Trophoblast cell (in vitro differentiated cells and primary cell): ENCODE data around the gene SCP2.

Source experiments
- DNase-seq, 2 donors: peaks; one replicate each; pipeline ENCODE4 v3.0.0-alpha.2; 2016
- H2AFZ ChIP-seq: 2 replicates; pipeline ENCODE4 v1.6.1; 2013; ENCODE audit warnings: low read length, moderate library complexity, mild to moderate bottlenecking; ENCODE audit not compliant: insufficient read depth, poor library complexity
- H2AK5ac ChIP-seq: 2 replicates; pipeline ENCODE4 v1.6.1; 2013; ENCODE audit warnings: mild to moderate bottlenecking, low read length
- H2BK120ac ChIP-seq: 2 replicates; pipeline ENCODE4 v1.6.1; 2013; ENCODE audit warnings: low read length, mild to moderate bottlenecking, moderate library complexity; ENCODE audit not compliant: insufficient read depth, poor library complexity
- H2BK12ac ChIP-seq: 2 replicates; pipeline ENCODE4 v1.6.1; 2013; ENCODE audit warnings: mild to moderate bottlenecking, low read length, moderate library complexity
- H2BK5ac ChIP-seq: 2 replicates; pipeline ENCODE4 v1.6.1; 2013; ENCODE audit warnings: low read length, low read depth, moderate library complexity, mild to moderate bottlenecking; ENCODE audit not compliant: poor library complexity
- H3K14ac ChIP-seq: 2 replicates; pipeline ENCODE4 v1.6.1; 2013; ENCODE audit warnings: mild to moderate bottlenecking, low read length
- H3K18ac ChIP-seq: 2 replicates; pipeline ENCODE4 v1.6.1; 2013; ENCODE audit warnings: mild to moderate bottlenecking, low read length
- H3K23ac ChIP-seq: 2 replicates; pipeline ENCODE4 v1.6.1; 2013; ENCODE audit warnings: low read length
- H3K27ac ChIP-seq: 2 replicates; pipeline ENCODE4 v1.5.1; 2013; ENCODE audit warnings: low read depth, mild to moderate bottlenecking, inconsistent platforms, low read length, moderate library complexity
- H3K27me3 ChIP-seq: 2 replicates; pipeline ENCODE4 v1.6.1; 2013; ENCODE audit warnings: inconsistent platforms, mild to moderate bottlenecking, low read length, moderate library complexity; ENCODE audit not compliant: insufficient read depth
- H3K36me3 ChIP-seq, 2 experiments: 1 replicate in 1 of 2; 2 replicates in 1 of 2; pipeline ENCODE4 v1.6.1; 2013; ENCODE audit warnings: low read length in 2 of 2, mild to moderate bottlenecking in 2 of 2, moderate library complexity in 1 of 2; ENCODE audit not compliant: insufficient read depth in 2 of 2, control insufficient read depth in 1 of 2
- H3K4ac ChIP-seq: 2 replicates; pipeline ENCODE4 v1.6.1; 2013; ENCODE audit warnings: low read depth, mild to moderate bottlenecking, low read length, moderate library complexity
- H3K4me1 ChIP-seq, 2 experiments: 1 replicate in 1 of 2; 2 replicates in 1 of 2; pipeline ENCODE4 v1.6.1; 2013; ENCODE audit warnings: low read length in 2 of 2, mild to moderate bottlenecking in 2 of 2, moderate library complexity in 1 of 2; ENCODE audit not compliant: insufficient read depth in 2 of 2, control insufficient read depth in 1 of 2
- H3K4me2 ChIP-seq: 2 replicates; pipeline ENCODE4 v1.6.1; 2013; ENCODE audit warnings: inconsistent platforms, mild to moderate bottlenecking, low read length, moderate library complexity
- H3K4me3 ChIP-seq: 2 replicates; pipeline ENCODE4 v1.5.1; 2013; ENCODE audit warnings: mild to moderate bottlenecking, low read depth, low read length, inconsistent platforms
- H3K79me1 ChIP-seq: one replicate; pipeline ENCODE4 v1.6.1; 2013; ENCODE audit warnings: low read length
- H3K79me2 ChIP-seq: 2 replicates; pipeline ENCODE4 v1.6.1; 2013; ENCODE audit warnings: low read length, mild to moderate bottlenecking; ENCODE audit not compliant: control insufficient read depth, insufficient read depth, poor library complexity
- H3K9ac ChIP-seq: 2 replicates; pipeline ENCODE4 v1.6.1; 2013; ENCODE audit warnings: mild to moderate bottlenecking, low read length
- H3K9me3 ChIP-seq: 2 replicates; pipeline ENCODE4 v1.6.1; 2013; ENCODE audit warnings: low read depth, mild to moderate bottlenecking, control low read depth, inconsistent platforms, low read length; ENCODE audit not compliant: insufficient read depth
- H4K12ac ChIP-seq: 2 replicates; pipeline ENCODE4 v1.6.1; 2013; ENCODE audit warnings: low read depth, mild to moderate bottlenecking, low read length, moderate library complexity
- H4K8ac ChIP-seq: 2 replicates; pipeline ENCODE4 v1.6.1; 2013; ENCODE audit warnings: low read depth, mild to moderate bottlenecking, low read length, moderate library complexity
- H4K91ac ChIP-seq: one replicate; pipeline ENCODE4 v1.6.1; 2013; ENCODE audit warnings: low read depth, mild to moderate bottlenecking, low read length, moderate library complexity
- WGBS: extraction: QIAGEN DNeasy Blood & Tissue Kit; methylation state at CpG from one replicate; pipeline ENCODE4 v1.1.7; 2013; ENCODE audit warnings: missing lambda C conversion rate; ENCODE audit not compliant: insufficient read length, insufficient coverage; ENCODE audit errors: extremely low coverage; 5-methylcytosine and 5-hydroxymethylcytosine counted together

The SCP2 gene

GRCh38 chr1:53057127-53057526, 130.1 kb downstream of the SCP2 start:
- H2AFZ ChIP-seq: no peak overlapping the region
- no peak overlapping the region for H4K8ac ChIP-seq
- H2BK12ac ChIP-seq: no peak overlapping the region
- H3K18ac ChIP-seq: no peak overlapping the region
- no peak overlapping the region for H3K27ac ChIP-seq
- H4K91ac ChIP-seq: no peak overlapping the region
- no peaks in the 10 kb centered on the region for H3K79me2 ChIP-seq
- H3K23ac ChIP-seq: no peak overlapping the region
- no peak overlapping the region for H3K4ac ChIP-seq
- no peak overlapping the region for H4K12ac ChIP-seq
- H2AK5ac ChIP-seq: no peak overlapping the region
- no peak for DNase-seq
- peaks cover 4% of the 10 kb centered on the region for H3K9me3 ChIP-seq
- WGBS: no CpG with 5 or more reads among the region's 2 CpGs
- H2BK5ac ChIP-seq: no peak overlapping the region
- no peaks in the 10 kb centered on the region for H3K36me3 ChIP-seq
- no peak overlapping the region for H3K14ac ChIP-seq
- no peaks in the 10 kb centered on the region for H3K79me1 ChIP-seq
- peaks cover 24% of the 10 kb centered on the region for H3K27me3 ChIP-seq
- no peak overlapping the region for H3K4me2 ChIP-seq
- peaks cover 0 to under 1% of the 10 kb centered on the region in 2 experiments for H3K4me1 ChIP-seq
- no peak overlapping the region for H2BK120ac ChIP-seq
- no peak overlapping the region for H3K4me3 ChIP-seq
- H3K9ac ChIP-seq: no peak overlapping the region

DNA sequence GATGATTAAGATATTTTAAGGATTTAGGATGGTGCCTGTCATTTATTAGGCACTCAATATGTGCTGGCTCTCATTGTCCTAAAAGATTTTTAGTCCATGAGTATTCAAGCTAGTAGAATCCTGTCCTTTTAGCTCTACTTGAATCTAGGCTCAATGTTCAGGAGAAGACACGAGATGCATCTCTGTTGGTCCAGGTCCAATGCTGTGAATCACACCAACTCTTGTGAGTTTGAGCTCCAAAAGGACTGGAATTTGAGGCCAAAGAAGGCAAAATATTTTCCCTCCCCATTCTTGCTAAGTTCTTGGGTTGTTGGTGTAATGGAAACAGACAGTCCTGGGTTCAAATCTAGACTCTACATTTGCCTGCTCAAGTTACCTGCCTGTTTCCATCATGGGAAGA, 133.5 kb downstream of the SCP2 start:
- no peaks in the 10 kb centered on the region for H3K79me1 ChIP-seq
- H3K27ac ChIP-seq: no peak overlapping the region
- H2AFZ ChIP-seq: no peak overlapping the region
- no peak overlapping the region for H3K23ac ChIP-seq
- no peaks in the 10 kb centered on the region for H3K79me2 ChIP-seq
- peaks cover 7% of the 10 kb centered on the region for H3K9me3 ChIP-seq
- no peak overlapping the region for H2AK5ac ChIP-seq
- no peak overlapping the region for H3K4ac ChIP-seq
- no peak overlapping the region for H3K14ac ChIP-seq
- H2BK5ac ChIP-seq: no peak overlapping the region
- no peaks in the 10 kb centered on the region for H3K36me3 ChIP-seq
- H2BK12ac ChIP-seq: no peak overlapping the region
- H3K18ac ChIP-seq: no peak overlapping the region
- H3K4me2 ChIP-seq: no peak overlapping the region
- no peak overlapping the region for H2BK120ac ChIP-seq
- H3K4me3 ChIP-seq: no peak overlapping the region
- no CpG with 5 or more reads among the region's 1 CpG for WGBS
- no peak for DNase-seq
- peaks cover 8 to 9% of the 10 kb centered on the region in 2 experiments for H3K4me1 ChIP-seq
- H4K8ac ChIP-seq: no peak overlapping the region
- H4K91ac ChIP-seq: no peak overlapping the region
- H4K12ac ChIP-seq: no peak overlapping the region
- H3K27me3 ChIP-seq: peaks cover 47% of the 10 kb centered on the region
- H3K9ac ChIP-seq: no peak overlapping the region

- Histone ChIP-seq H3K18ac (no peak overlapping the region), H4K8ac (no peak overlapping the region), H3K27ac (no peak overlapping the region), H4K91ac (no peak overlapping the region), H3K36me3 (no peaks in the 10 kb centered on the region), H2AFZ (no peak overlapping the region), H3K4me3 (peak overlapping the region; percentile 12), H3K9me3 (peaks cover 7% of the 10 kb centered on the region), H3K4me2 (peak overlapping the region; percentile 71), H2BK12ac (no peak overlapping the region), H3K23ac (no peak overlapping the region), H3K9ac (no peak overlapping the region), H3K14ac (no peak overlapping the region), H3K4me1 (peaks cover 8 to 9% of the 10 kb centered on the region in 2 experiments), H4K12ac (no peak overlapping the region), H2BK120ac (no peak overlapping the region), H2AK5ac (no peak overlapping the region), H3K79me2 (no peaks in the 10 kb centered on the region), H2BK5ac (no peak overlapping the region), H3K79me1 (no peaks in the 10 kb centered on the region), H3K4ac (no peak overlapping the region), H3K27me3 (peaks cover 47% of the 10 kb centered on the region)
- no CpG with 5 or more reads among the region's 19 CpGs for WGBS
- DNase-seq: no peak
Observed at GRCh38 chr1:53061123-53061858, 134.2 kb downstream of the SCP2 start.

DNA sequence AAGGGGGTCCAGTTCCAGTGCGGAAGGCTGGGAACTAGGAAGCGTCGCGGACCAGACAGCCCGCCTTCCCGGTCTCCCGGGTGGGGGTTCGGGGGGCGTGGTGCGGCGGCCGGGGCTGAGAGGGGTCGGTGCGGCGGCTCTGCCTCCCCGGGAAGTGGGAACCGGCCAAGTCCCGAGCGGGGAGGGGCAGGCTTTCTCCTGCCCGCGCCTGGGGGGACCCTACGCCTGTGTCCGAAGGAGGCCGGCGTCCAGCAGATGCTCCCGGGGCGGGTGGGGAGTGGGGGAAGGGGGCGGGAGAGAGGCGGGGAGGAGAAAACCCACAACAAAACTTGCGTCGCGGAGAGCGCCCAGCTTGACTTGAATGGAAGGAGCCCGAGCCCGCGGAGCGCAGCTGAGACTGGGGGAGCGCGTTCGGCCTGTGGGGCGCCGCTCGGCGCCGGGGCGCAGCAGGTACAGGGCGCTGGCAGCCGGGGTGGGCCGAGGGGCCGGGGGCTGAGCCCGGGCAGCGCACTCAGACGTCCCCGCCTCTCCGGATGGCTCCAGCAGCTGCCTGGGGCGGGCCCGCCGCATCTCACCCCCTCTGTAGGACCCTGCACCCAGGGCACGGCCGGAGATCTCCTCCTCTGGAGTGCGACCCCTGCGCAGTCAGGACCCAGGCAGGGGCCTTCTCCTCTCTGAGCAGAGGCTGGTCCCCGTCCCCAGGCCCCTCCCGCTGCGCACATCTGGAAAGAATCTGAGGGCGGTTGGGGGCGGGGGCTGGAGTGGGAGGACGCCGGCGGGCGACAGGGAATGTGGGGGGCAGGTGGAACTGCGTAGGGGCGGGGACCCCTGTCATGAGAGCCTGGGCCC, 135.0 kb downstream of the SCP2 start, which contains the start of gene PODN:
Gene PODN (plus strand): TSS at position 355 of the 849 bp plus-strand sequence. CDS start 7,643 bp downstream, outside the sequence.
- H2AFZ ChIP-seq: no peak within 1 kb of the TSS
- H3K36me3 ChIP-seq: no peaks in the 10 kb centered on the region
- peaks cover 7% of the 10 kb centered on the region for H3K9me3 ChIP-seq
- H4K91ac ChIP-seq: no peak within 1 kb of the TSS
- H3K4me2 ChIP-seq: peak within 1 kb of the TSS; percentile 71
- H4K12ac ChIP-seq: no peak within 1 kb of the TSS
- H3K14ac ChIP-seq: no peak within 1 kb of the TSS
- H2BK120ac ChIP-seq: no peak within 1 kb of the TSS
- H3K27ac ChIP-seq: no peak within 1 kb of the TSS
- H2BK12ac ChIP-seq: no peak within 1 kb of the TSS
- peaks cover 47% of the 10 kb centered on the region for H3K27me3 ChIP-seq
- DNase-seq: no peak
- H3K18ac ChIP-seq: no peak within 1 kb of the TSS
- peaks cover 8 to 9% of the 10 kb centered on the region in 2 experiments for H3K4me1 ChIP-seq
- H2BK5ac ChIP-seq: no peak within 1 kb of the TSS
- H2AK5ac ChIP-seq: no peak within 1 kb of the TSS
- peak within 1 kb of the TSS; percentile 35 for H3K4me3 ChIP-seq
- H3K79me1 ChIP-seq: no peaks in the 10 kb centered on the region
- no peak within 1 kb of the TSS for H4K8ac ChIP-seq
- no peak within 1 kb of the TSS for H3K23ac ChIP-seq
- WGBS: no CpG with 5 or more reads among the region's 73 CpGs
- no peak within 1 kb of the TSS for H3K9ac ChIP-seq
- no peak within 1 kb of the TSS for H3K4ac ChIP-seq
- H3K79me2 ChIP-seq: no peaks in the 10 kb centered on the region
